Gastrocnemius medialis (tissue), 4 donors: Measurements from ENCODE around the gene SURF4. TPM values are rescaled to one million over a fixed set of nuclear protein-coding genes. Genes with fewer than 3 reads are reported as not detected.
A peak's percentile ranks its signal among the peaks of the same experiment; 100 is the strongest.
"Not testable (repeated sequence)": the region's sequence is repeated elsewhere in the genome, so short reads cannot be mapped to it uniquely, and the experiment has no call there.

ENCODE experiments used
- ATAC-seq, 2 donors: fragments of 150-250 bp; one replicate each; pipeline ENCODE4 v1.9.1; 2016
- DNase-seq, 2 donors: peaks; one replicate each; pipeline ENCODE4 v3.0.0-alpha.2; 2019
- H3K27ac ChIP-seq, 4 donors: fragments of 200-600 bp; sonication (generic); 1 replicate in 1 of 4; 2 replicates in 3 of 4; pipeline ENCODE4 v1.5.1; 2016 to 2018; ENCODE audit warnings: mild to moderate bottlenecking in 2 of 4, moderate library complexity in 1 of 4
- H3K27me3 ChIP-seq, 3 donors: fragments of 200-600 bp; sonication (generic) in 2 of 3; 1 replicate in 1 of 3; 2 replicates in 2 of 3; pipeline versions ENCODE4 v1.5.1 to v1.6.0; 2016 to 2019; ENCODE audit warnings: mild to moderate bottlenecking in 1 of 3, moderate library complexity in 1 of 3
- H3K36me3 ChIP-seq, 2 donors: fragments of 200-600 bp; sonication (generic) in 1 of 2; one replicate each; pipeline ENCODE4 v1.5.1; 2017 to 2018
- H3K4me1 ChIP-seq, 2 donors: fragments of 200-600 bp; sonication (generic) in 1 of 2; one replicate each; pipeline ENCODE4 v1.5.1; 2016 to 2017; ENCODE audit warnings: mild to moderate bottlenecking in 2 of 2
- H3K4me3 ChIP-seq, 4 donors: fragments of 200-600 bp; sonication (generic) in 3 of 4; 1 replicate in 1 of 4; 2 replicates in 3 of 4; pipeline ENCODE4 v1.5.1; 2016 to 2019; ENCODE audit warnings: mild to moderate bottlenecking in 2 of 4
- H3K9me3 ChIP-seq, 3 donors: fragments of 200-600 bp; sonication (generic) in 2 of 3; 1 replicate in 1 of 3; 2 replicates in 2 of 3; pipeline ENCODE4 v1.5.1; 2016 to 2019
- CTCF ChIP-seq, 5 experiments: fragments of 450-650 bp in 3 of 5; fragments of 200-600 bp in 2 of 5; sonication (generic) in 2 of 5; IDR thresholded peaks in 4 of 5; conservative IDR thresholded peaks in 1 of 5; 1 replicate in 4 of 5; 2 replicates in 1 of 5; pipeline ENCODE4 v1.5.1; 2016 to 2019; ENCODE audit warnings: antibody characterized with exemption in 5 of 5, mild to moderate bottlenecking in 3 of 5, moderate library complexity in 3 of 5
- POLR2A ChIP-seq, 2 donors: fragments of 450-650 bp; IDR thresholded peaks; one replicate each; pipeline ENCODE4 v1.6.1; 2017; ENCODE audit warnings: antibody characterized with exemption in 2 of 2, mild to moderate bottlenecking in 2 of 2, moderate library complexity in 2 of 2
- in situ Hi-C, 4 donors: fragments of 200-750 bp; cut with MboI; loops; one replicate each; pipeline versions ENCODE4 v1.15.0 to v1.8.0; 2017; ENCODE audit warnings: low sequenced_read_pairs in 4 of 4
- intact Hi-C: fragments of 100-400 bp; cut with DNase I; formaldehyde crosslinking; loops from one replicate; pipeline ENCODE4 v1.15.1; 2023; ENCODE audit warnings: low total_unique reads
- total RNA-seq, 4 donors: library from RNA; depleted of rRNA; stranded (reverse); fragments of >200 nt; gene quantifications; one replicate each; pipeline versions ENCODE4 v1.1.0 to v1.2.3, GENCODE V29; 2016

SURF4 gene
- total RNA-seq, 4 donors from 2014 or later = 62.9 to 98.4 (median 73.4) TPM

GRCh38 chr9:133331221-133331620, 44.6 kb downstream of the SURF4 start:
- DNase-seq = peak in 1 of 2 donors; percentile 10
- Histone ChIP-seq H3K4me1 (peaks cover 12 to 15% of the 10 kb centered on the region in 2 donors), H3K27me3 (no peaks in the 10 kb centered on the region), H3K9me3 (no peaks in the 10 kb centered on the region), H3K4me3 (no peak overlapping the region), H3K27ac (no peak overlapping the region), H3K36me3 (peaks cover 0 to 48% of the 10 kb centered on the region in 2 donors)
- no peak for TF ChIP-seq CTCF (IDR thresholded peaks at IDR 0.05 in 4 of 5, conservative IDR thresholded peaks at IDR 0.05 in 1 of 5)
- TF ChIP-seq POLR2A (IDR thresholded peaks at IDR 0.05) = no peak
- no peak for ATAC-seq
- intact Hi-C loops = no loop called here
- in situ Hi-C loops = no loop called here

- H3K4me1 ChIP-seq, H3K9me3 ChIP-seq, in situ Hi-C loops, H3K4me3 ChIP-seq, H3K27me3 ChIP-seq, ATAC-seq: not testable (repeated sequence)
- intact Hi-C loops = loop anchor here (2.0 kb wide), 1 partner anchor 143 kb away; no protein-coding TSS in a partner anchor
- peak; percentile 31 to 59 (median 50) for TF ChIP-seq CTCF (IDR thresholded peaks at IDR 0.05 in 4 of 5, conservative IDR thresholded peaks at IDR 0.05 in 1 of 5)
- peak in 1 of 2 donors; percentile 47 for DNase-seq
- H3K27ac ChIP-seq = peak overlapping the region in 1 of 4 donors; percentile 13
- peaks cover 0 to 45% of the 10 kb centered on the region in 2 donors for H3K36me3 ChIP-seq
These were observed 46.3 kb downstream of the SURF4 start for GRCh38 chr9:133329306-133330156.

GRCh38 chr9:133327834-133328484, 47.9 kb downstream of the SURF4 start:
- ATAC-seq (no peak), DNase-seq (no peak)
- no peaks in the 10 kb centered on the region for H3K27me3 ChIP-seq
- H3K36me3 ChIP-seq = peaks cover 0 to 29% of the 10 kb centered on the region in 2 donors
- H3K4me3 ChIP-seq = no peak overlapping the region
- no peak for TF ChIP-seq CTCF (IDR thresholded peaks at IDR 0.05 in 4 of 5, conservative IDR thresholded peaks at IDR 0.05 in 1 of 5)
- TF ChIP-seq POLR2A (IDR thresholded peaks at IDR 0.05) = no peak
- in situ Hi-C loops = no loop called here
- intact Hi-C loops = loop anchor here (2.0 kb wide), 1 partner anchor 141 kb away; no protein-coding TSS in a partner anchor
- H3K9me3 ChIP-seq = no peaks in the 10 kb centered on the region
- no peaks in the 10 kb centered on the region for H3K4me1 ChIP-seq
- H3K27ac ChIP-seq = no peak overlapping the region

GRCh38 chr9:133327021-133327420, 48.8 kb downstream of the SURF4 start:
- peaks cover 0 to 20% of the 10 kb centered on the region in 2 donors for H3K36me3 ChIP-seq
- ATAC-seq, H3K4me1 ChIP-seq, H3K9me3 ChIP-seq, in situ Hi-C loops, DNase-seq, H3K4me3 ChIP-seq, H3K27ac ChIP-seq, H3K27me3 ChIP-seq, intact Hi-C loops: not testable (repeated sequence)
